ENCODE measurements around the gene DNAI2.

GRCh38 chr17:74245871-74246270 is 28.2 kb upstream of the DNAI2 start:
- TF ChIP-seq RFX5 (IDR thresholded peaks at IDR 0.05; ENCODE audit: low read depth, low read length) (no peak), ZNF274 (IDR thresholded peaks at IDR 0.05; ENCODE audit: borderline replicate concordance, low read depth, low read length) (no peak), SRF (CRISPR knock-in tag; IDR thresholded peaks at IDR 0.05) (no peak)

Measured in K562 (cell line).